GM20000 (cell line): Measurements from ENCODE around the gene REX1BD.

ENCODE experiments used
- DNase-seq: peaks from one replicate; pipeline ENCODE4 v3.0.0; 2012; ENCODE audit warnings: low spot score
- TF ChIP-seq, protein P1 (sequence below): IDR thresholded peaks from 2 replicates; pipeline ENCODE4 v1.5.1; 2012; ENCODE audit warnings: mild to moderate bottlenecking, control low read depth; ENCODE audit errors: extremely low read depth, missing control alignments

Gene REX1BD

DNA sequence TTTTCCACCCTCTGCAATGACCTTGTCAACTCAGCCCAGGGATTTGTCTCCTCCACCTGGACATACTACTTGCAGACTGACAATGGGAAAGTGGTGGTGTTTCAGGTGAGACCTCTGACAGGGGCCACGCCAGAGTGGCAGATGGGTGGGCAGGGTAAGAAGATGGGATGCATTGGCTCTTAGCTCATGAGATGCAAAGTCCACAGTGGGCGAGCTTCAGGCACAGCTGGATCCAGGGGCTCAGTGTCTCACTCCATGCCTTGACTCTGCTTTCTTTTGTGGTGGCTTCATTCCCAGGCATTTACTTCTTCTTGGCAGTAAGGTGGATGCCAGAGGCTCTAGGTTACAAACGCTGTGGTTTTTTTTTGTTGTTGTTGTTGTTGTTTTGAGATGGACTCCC is 27.4 kb downstream of the REX1BD start:
- TF ChIP-seq, protein P1, sequence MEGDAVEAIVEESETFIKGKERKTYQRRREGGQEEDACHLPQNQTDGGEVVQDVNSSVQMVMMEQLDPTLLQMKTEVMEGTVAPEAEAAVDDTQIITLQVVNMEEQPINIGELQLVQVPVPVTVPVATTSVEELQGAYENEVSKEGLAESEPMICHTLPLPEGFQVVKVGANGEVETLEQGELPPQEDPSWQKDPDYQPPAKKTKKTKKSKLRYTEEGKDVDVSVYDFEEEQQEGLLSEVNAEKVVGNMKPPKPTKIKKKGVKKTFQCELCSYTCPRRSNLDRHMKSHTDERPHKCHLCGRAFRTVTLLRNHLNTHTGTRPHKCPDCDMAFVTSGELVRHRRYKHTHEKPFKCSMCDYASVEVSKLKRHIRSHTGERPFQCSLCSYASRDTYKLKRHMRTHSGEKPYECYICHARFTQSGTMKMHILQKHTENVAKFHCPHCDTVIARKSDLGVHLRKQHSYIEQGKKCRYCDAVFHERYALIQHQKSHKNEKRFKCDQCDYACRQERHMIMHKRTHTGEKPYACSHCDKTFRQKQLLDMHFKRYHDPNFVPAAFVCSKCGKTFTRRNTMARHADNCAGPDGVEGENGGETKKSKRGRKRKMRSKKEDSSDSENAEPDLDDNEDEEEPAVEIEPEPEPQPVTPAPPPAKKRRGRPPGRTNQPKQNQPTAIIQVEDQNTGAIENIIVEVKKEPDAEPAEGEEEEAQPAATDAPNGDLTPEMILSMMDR = no peak
- DNase-seq = no peak

DNA sequence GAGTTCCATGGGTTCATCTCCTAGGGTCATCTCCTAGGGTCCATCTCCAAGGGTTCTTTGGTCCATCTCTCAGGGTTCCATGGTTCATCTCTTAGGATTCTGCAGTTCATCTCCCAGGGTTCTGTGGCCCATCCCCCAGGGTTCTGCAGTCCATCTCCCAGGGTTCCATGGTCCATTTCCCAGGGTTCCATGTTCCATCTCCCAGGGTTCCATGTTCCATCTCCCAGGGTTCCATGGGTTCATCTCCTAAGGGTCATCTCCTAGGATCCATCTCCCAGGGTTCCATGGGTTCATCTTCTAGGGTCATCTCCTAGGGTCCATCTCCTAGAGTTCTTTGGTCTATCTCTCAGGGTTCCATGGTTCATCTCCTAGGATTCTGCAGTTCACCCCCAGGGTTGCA is 29.0 kb downstream of the REX1BD start:
- no peak for DNase-seq
- TF ChIP-seq, protein P1 = no peak

- no peak for DNase-seq
- TF ChIP-seq, protein P1 = no peak
Observed at GRCh38 chr19:18618236-18618635, 29.6 kb downstream of the REX1BD start.

- TF ChIP-seq, protein P1 = no peak
- no peak for DNase-seq
Observed at GRCh38 chr19:18620311-18620710, 31.7 kb downstream of the REX1BD start.

DNA sequence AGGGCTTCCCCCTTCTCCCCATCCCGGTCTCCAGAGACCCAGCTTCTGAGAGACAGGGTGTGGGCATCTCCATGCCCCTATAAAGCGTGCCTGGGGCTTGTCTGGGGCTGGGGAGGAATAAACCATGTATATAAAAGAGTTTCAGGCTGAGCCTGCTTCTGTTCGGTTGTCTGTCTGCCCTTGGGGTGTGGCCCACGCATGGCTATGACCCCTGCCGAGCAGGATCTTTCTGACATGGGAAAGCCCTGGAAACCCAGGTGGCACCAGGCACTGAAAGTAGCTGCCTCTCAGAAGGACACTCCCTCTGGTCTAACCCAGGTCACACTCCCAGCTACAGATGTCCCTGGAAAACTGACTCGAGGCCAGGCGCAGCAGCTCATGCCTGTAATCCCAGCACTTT is 32.3 kb downstream of the REX1BD start:
- no peak for DNase-seq
- TF ChIP-seq, protein P1 = no peak

- DNase-seq = no peak
- TF ChIP-seq, protein P1 = no peak
Observed at GRCh38 chr19:18626906-18627305, 38.3 kb downstream of the REX1BD start.

DNA sequence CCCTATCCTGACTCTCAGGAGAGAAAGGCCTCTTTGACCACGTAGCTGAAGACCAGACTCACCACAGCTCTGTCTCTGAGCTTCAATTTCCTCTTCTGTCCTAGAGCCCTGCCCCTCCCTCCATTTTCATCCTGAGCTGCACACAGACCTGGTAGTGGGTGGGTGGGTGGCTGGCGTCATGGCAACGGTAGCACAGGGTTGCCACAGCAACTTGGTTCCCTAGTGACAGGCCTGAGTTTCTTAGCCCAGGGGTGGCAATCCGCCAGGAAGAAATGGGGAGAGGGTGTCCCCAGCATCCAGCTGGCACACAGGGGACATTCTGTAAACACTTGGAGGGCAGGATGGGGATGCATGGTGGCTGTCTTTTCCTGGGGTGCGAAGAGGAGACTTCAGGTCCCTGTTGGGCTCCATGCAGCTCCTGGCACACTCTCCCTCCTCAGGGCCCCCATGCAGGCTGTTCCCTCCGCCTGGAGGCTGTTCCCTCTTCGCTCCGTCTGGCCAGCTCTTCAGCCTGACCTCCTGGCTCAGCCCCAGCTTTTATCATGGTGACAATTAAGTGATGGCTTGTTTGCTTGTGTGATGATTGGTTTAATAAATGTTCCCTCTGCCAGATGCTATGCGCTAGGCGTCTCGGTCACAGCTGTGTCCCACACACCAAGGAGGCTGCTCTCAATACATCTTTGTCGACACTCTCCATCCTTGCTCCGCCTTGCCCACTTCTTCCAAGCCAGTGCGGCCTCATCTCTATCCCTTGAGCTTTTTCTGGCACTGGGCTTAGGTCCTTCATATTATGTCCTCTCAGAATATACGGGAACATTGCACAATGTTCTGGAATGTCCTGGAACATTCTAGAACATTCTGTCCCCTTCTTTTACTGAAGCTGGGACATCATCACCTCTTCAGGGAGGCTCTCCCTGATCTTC is 40.8 kb downstream of the REX1BD start:
- no peak for DNase-seq
- TF ChIP-seq, protein P1 = no peak
